Femur (tissue), 1 donor: ENCODE data around the gene TJP2.

Experiments
- DNase-seq: peaks from one replicate; pipeline ENCODE4 v3.0.0-alpha.2; 2017

Gene TJP2

DNA sequence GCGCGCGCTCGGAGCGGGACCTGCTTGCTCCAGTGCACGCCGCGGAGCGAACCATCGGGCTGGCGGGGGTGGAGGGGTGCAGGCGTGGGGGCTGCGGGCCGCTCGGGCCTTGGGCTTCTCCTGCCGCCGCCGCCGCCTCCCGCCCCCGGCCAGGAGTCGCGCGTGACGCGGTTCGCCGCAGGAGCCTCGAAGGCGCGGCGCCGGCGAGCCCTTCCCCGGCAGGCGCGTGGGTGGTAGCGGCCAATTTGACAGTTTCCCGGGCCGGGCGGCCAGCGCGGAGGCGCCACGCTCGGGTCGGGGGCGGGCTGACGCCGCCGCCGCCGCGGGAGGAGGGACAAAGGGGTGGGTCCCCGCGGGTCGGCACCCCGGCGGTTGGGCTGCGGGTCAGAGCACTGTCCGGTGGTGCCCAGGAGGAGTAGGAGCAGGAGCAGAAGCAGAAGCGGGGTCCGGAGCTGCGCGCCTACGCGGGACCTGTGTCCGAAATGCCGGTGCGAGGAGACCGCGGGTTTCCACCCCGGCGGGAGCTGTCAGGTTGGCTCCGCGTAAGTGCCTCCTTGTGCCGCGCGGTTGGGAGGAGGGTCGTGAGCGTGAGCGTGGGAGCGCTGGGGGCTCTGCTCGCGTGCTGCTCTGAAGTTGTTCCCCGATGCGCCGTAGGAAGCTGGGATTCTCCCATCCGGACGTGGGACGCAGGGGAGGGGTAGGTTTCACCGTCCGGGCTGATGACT lies at the start of gene TJP2:
Gene TJP2, plus strand, starts transcription at position 387 of the 725 bp plus-strand sequence. Its CDS starts 96 bp downstream, at position 483.
- peak; percentile 77 for DNase-seq

DNA sequence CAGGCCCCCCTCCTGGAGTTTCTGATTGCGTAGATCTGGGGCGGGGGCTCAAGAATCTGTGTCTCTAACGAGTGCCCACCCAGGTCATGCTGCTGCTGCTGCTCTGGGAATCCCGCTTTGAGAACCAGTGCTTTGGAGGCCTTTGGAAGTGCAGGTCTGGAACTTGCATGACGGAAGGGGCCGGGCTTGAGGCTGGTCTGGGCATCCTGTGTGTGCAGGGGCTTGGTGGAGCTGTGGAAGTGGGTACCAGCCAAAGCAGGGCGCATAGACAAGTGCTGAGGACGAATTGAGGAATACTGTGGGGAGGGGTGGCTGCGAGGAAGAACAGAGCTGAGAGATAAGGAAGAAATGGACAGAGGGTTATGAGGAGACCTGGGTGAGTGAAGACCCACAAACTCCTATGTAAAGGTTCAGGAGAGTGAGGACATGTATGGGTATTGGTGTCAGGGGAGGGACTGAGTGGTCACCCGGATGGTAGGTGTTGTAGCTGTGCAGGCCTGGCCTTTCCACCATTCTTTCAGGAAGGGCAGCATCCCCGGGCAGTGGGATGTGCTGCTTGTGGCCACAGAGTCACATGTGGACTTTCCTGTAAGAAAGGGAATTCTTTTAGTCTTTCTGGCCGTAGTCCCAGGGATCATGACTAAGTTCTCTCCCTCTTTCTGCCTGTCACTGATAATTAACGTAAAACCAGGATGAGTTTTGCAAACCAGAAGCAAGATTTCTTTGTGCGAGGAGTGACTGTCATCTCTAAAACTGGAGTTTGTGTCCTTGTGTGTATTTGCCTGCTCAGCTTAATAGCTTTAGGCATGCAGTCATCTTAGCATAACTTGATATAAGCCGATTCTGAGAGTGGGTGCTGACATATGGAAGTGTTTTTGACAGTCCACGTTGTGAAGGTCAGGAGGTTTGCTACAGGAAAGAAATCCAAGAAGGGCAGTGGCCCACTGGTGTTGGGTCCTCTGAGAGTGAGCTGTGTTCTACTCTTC lies 43.3 kb upstream of the TJP2 start:
- DNase-seq, result no peak

DNA sequence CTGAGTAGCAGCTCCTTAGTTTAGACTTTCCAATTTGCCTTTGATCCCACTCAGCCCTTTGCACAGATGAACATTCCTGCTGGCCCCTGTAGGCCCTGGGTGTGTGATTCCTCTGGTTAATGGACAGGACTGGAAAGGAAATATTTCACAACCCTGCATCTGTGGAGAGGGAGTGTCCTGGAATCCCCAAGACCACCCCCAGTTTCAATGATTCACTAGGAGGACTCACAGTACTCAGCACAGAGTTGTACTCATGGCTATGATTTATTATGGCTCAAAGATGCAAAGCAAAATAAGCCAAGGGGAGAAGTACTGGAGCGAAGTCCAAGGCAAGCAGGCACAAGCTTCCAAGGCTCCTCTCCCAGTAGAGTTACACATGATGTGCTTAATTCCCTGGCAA lies 42.4 kb upstream of the TJP2 start:
- peak; percentile 38 for DNase-seq

- DNase-seq, result no peak
Observed at GRCh38 chr9:69132361-69132760, 41.7 kb upstream of the TJP2 start.

DNA sequence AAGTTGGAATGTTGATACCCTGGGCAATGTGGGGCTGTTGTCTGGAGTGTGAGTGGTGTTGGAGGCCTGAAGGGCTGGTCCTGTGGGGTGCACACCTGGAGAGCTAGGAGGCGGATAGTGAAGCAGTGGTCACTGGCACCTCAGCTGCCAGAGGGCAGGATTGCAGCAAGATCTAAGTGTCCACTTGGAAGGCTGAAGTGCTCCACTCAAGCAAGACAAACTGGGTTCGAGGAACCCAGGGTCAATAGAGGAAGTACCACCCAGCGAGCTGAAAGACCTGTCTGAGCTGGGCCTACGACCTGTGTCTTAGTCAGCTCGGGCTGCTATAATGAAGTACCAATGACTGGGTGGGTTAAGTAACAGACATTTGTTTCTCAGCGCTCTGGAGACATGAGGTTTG lies 39.7 kb upstream of the TJP2 start:
- DNase-seq, result no peak

DNA sequence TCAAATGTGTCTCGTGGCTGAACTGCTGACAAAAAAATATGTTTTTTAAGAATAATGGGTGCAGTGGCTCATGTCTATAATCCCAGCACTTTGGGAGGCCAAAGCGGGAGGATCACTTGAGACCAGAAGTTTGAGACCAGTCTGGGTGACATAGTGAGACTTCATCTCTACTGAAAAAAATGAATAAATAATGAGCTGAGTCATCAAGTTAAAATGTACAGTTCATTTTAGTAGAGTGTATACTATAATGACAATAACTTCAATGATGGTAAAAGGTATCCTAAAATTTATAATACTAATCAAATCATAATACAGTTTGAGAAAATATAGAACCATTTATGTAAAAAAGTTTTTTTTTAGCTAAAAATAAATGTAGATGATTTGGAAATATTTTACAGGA lies 37.9 kb upstream of the TJP2 start:
- DNase-seq, result no peak

DNA sequence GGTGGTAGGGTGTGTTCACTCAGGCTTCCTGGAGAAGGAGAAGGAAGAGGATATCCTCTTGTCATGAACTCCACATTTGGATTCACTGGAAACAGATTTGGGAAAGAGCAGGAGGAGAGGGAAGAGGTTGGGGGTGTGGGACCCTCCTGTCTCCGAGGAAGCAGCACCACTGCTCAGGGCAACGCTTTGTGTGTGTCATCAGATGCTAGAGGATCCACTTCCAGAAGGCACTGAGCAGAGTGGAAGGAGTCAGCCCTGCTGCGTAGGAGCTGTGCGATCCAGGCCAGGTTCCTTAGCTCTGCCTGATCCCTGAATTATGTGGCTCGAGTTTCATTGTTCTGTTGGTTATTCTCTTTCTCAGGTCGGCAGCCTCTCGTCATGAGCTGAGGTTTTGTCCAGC lies 37.3 kb upstream of the TJP2 start:
- DNase-seq, result no peak

DNA sequence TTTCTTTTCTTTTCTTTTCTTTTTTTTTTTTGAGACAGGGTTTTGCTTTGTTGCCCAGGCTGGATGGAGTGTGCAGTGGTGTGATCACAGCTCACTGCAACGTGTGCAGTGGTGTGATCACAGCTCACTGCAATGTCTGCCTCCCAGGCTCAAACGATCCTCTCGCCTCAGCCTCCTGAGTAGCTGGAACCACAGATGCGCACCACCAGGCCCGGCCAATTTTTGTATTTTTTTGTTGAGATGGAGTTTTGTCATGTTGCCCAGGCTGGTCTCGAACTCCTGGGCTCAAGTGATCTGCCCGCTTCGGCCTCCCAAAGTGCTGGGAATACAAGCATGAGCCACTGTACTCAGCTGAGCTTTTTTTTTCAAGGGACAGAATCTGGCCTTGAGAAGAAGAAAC lies 36.8 kb upstream of the TJP2 start:
- DNase-seq, result no peak

DNA sequence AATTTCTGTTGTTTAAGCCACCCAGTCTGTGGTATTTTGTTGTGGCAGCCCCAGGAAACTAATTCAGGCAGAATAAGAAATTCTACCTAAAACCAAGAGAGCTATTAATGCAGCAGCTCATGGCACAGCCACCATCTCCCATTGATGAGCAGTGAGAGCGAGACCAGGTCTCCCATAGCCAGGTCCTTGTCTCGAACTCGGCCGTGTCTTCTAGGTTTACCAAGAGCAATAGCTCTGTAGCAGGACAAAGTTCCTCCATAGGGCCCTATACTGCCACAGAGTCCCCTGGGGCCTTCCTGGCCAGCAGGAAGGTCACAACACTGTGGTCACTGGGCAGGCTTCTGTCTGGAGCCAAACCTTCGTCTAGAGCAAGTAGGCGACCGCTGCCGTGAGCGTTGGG lies 34.5 kb upstream of the TJP2 start:
- no peak for DNase-seq

- no peak for DNase-seq
Observed at GRCh38 chr9:69140123-69140735, 33.8 kb upstream of the TJP2 start.

- no peak for DNase-seq
Observed at GRCh38 chr9:69141851-69142250, 32.2 kb upstream of the TJP2 start.

DNA sequence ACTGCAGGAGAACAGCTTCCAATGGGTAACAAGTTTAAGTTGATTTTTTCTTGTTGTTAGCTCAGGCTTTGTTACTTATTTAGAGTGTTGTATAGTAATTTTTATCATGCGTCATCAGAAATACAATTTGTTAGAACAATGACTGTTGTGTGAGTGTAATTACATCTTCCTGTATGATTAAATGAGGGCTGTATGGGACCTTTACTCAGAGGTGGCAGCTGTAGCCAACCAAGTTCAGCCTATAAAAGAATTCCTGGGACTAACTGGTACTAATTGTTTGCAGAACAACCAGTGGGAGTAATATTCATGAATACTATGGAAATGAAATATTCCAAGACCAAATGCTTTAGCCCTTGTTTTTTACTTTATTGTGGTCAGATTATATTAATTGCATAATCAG lies 30.8 kb upstream of the TJP2 start:
- DNase-seq, result no peak

GRCh38 chr9:69145144-69145715 lies 28.8 kb upstream of the TJP2 start:
- no peak for DNase-seq

GRCh38 chr9:69147041-69147834 lies 26.8 kb upstream of the TJP2 start:
- DNase-seq, result no peak

GRCh38 chr9:69149321-69149807 lies 24.7 kb upstream of the TJP2 start:
- peak; percentile 28 for DNase-seq

DNA sequence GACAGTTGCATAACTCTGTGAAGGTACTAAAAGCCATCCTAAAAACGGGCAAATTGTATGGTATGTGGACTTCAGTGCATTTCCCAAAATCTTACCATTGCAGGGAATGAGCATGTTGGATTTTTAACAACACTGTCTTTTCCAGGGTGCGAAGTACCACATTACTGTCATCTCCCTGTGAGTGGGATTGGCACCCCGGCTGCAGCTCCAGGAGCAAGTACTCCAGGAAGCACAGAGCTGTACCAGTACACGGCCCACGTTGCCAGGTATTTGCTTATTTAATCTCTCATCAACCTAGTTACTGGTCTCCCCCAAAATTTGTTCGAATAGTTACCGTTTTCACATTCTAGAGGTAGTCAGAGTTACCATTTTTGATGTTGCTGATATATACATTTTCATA lies 22.6 kb upstream of the TJP2 start:
- no peak for DNase-seq

GRCh38 chr9:69153707-69154521 lies 20.2 kb upstream of the TJP2 start:
- no peak for DNase-seq

- no peak for DNase-seq
Observed at GRCh38 chr9:69155341-69156030, 18.6 kb upstream of the TJP2 start.

GRCh38 chr9:69157751-69158466 lies 16.2 kb upstream of the TJP2 start:
- DNase-seq, result no peak

GRCh38 chr9:69158471-69158870 lies 15.6 kb upstream of the TJP2 start:
- no peak for DNase-seq
